NB4 (cell line): ENCODE data around the gene SLC37A1.

Experiments
- DNase-seq: peaks from one replicate; pipeline ENCODE4 v3.0.0; 2010; ENCODE audit warnings: low read depth
- H3K4me3 ChIP-seq: one replicate; pipeline ENCODE4 v1.5.1; 2011; ENCODE audit warnings: mild to moderate bottlenecking, low read depth, low read length, moderate library complexity
- CTCF ChIP-seq: IDR thresholded peaks from one replicate; pipeline ENCODE4 v1.5.1; 2012; ENCODE audit warnings: low read depth, low read length
- MAX ChIP-seq: IDR thresholded peaks from 2 replicates; pipeline ENCODE4 v1.6.1; 2011; ENCODE audit warnings: low read depth, low read length
- MYC ChIP-seq: IDR thresholded peaks from 2 replicates; pipeline ENCODE4 v1.6.1; 2011; ENCODE audit warnings: low read depth, low read length
- POLR2A ChIP-seq: IDR thresholded peaks from 2 replicates; pipeline ENCODE4 v1.6.1; 2011; ENCODE audit warnings: mild to moderate bottlenecking; ENCODE audit not compliant: insufficient read length; ENCODE audit errors: extremely low read depth

SLC37A1 gene

GRCh38 chr21:42554251-42554961 lies 40.8 kb downstream of the SLC37A1 start:
- no peak for TF ChIP-seq MAX
- no peak for TF ChIP-seq MYC
- no peak for TF ChIP-seq POLR2A
- TF ChIP-seq CTCF: no peak
- no peak for DNase-seq
- no peak overlapping the region for H3K4me3 ChIP-seq

- H3K4me3 ChIP-seq: no peak overlapping the region
- DNase-seq: no peak
- no peak for TF ChIP-seq CTCF
- no peak for TF ChIP-seq MAX
- no peak for TF ChIP-seq POLR2A
- no peak for TF ChIP-seq MYC
Observed at GRCh38 chr21:42555756-42556438, 42.2 kb downstream of the SLC37A1 start.

- TF ChIP-seq CTCF (no peak), MYC (no peak), MAX (no peak)
- H3K4me3 ChIP-seq: no peak overlapping the region
- DNase-seq: no peak
Observed at GRCh38 chr21:42556476-42556875, 42.8 kb downstream of the SLC37A1 start.

DNA sequence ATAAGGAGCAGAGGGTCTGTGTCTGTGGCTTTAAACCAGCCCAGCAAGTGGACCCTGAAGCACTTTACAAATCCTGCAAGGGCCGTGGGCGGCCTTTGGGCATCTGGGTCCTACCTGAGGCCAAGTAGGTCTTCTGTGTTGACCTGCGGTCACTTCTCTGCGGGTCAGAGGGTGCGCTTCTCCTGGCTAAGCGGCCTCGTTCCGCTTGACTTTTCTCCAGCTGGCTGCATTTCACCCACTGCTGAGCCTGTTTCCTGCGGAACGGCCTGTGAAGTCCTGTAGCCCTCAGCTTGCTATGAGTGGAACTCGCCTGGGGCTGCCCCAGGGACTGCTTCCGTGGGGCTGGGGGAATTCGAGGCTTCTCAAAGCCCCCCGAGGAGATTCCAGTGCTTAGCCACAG lies 43.3 kb downstream of the SLC37A1 start:
- DNase-seq: no peak
- TF ChIP-seq MAX (no peak), CTCF (no peak), MYC (no peak), POLR2A (no peak)
- no peak overlapping the region for H3K4me3 ChIP-seq

DNA sequence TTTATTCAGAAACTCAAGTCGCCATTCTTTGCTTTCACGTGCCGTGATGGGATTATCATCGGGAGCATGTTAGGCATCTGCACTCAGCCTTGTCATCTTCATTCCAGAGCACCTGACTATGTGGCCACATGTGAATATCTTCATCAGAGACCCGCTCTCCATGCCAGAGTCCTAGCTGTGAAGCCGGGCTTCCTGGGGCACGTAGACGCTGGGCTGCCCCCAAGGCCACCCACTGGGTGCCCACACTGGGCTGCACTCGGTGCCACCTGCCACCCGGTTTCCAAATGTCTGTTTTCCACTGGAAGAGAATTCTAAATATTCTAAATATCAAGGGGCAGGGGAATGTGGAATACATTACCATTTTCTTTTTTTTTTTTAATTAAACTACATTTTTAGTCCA lies 43.8 kb downstream of the SLC37A1 start:
- TF ChIP-seq MYC: no peak
- TF ChIP-seq MAX: no peak
- TF ChIP-seq POLR2A: no peak
- TF ChIP-seq CTCF: no peak
- no peak for DNase-seq
- no peak overlapping the region for H3K4me3 ChIP-seq
